ENCODE results near the gene PZP. TPM values are rescaled to one million over a fixed set of nuclear protein-coding genes. Genes with fewer than 3 reads are reported as not detected.

PZP gene
- total and polyA plus RNA-seq, 4 donors, result 0.61 to 4.6 (median 2.2) TPM

GRCh38 chr12:9248435-9248834 is 40.2 kb upstream of the PZP start:
- ATAC-seq (ENCODE audit: insufficient read depth, low FRiP score), result no peak
- H3K4me1 ChIP-seq (ENCODE audit: control insufficient read depth in 5 of 5, insufficient read depth in 5 of 5, low read length in 5 of 5), result peaks cover 0 to 16% (median 0%) of the 10 kb centered on the region in 5 donors
- no peak overlapping the region for H3K27ac ChIP-seq (ENCODE audit: low read depth in 1 of 2, low read length in 1 of 2)
- TF ChIP-seq, protein P1, sequence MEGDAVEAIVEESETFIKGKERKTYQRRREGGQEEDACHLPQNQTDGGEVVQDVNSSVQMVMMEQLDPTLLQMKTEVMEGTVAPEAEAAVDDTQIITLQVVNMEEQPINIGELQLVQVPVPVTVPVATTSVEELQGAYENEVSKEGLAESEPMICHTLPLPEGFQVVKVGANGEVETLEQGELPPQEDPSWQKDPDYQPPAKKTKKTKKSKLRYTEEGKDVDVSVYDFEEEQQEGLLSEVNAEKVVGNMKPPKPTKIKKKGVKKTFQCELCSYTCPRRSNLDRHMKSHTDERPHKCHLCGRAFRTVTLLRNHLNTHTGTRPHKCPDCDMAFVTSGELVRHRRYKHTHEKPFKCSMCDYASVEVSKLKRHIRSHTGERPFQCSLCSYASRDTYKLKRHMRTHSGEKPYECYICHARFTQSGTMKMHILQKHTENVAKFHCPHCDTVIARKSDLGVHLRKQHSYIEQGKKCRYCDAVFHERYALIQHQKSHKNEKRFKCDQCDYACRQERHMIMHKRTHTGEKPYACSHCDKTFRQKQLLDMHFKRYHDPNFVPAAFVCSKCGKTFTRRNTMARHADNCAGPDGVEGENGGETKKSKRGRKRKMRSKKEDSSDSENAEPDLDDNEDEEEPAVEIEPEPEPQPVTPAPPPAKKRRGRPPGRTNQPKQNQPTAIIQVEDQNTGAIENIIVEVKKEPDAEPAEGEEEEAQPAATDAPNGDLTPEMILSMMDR (IDR thresholded peaks at IDR 0.05; ENCODE audit: control extremely low read depth, extremely low read depth), result no peak
- DNase-seq, result no peak
- H3K9me3 ChIP-seq (ENCODE audit: control insufficient read depth in 4 of 4, insufficient read depth in 3 of 4, low read length in 3 of 4), result no peaks in the 10 kb centered on the region
- H3K9ac ChIP-seq (ENCODE audit: insufficient read depth in 1 of 2, low read length in 2 of 2), result no peak overlapping the region
- H3K4me3 ChIP-seq, result no peak overlapping the region
- H3K27me3 ChIP-seq (ENCODE audit: control insufficient read depth in 3 of 3, insufficient read depth in 3 of 3, low read length in 2 of 3), result no peaks in the 10 kb centered on the region
- WGBS, 2 donors, result 56 to 89% methylated on average over 3 of the region's 3 CpGs
- no peaks in the 10 kb centered on the region for H3K36me3 ChIP-seq (ENCODE audit: control insufficient read depth in 4 of 4, insufficient read depth in 4 of 4, low read length in 4 of 4)

GRCh38 chr12:9244894-9245293 is 36.7 kb upstream of the PZP start:
- Histone ChIP-seq H3K36me3 (ENCODE audit: control insufficient read depth in 4 of 4, insufficient read depth in 4 of 4, low read length in 4 of 4) (peaks cover 0 to 8% (median 3%) of the 10 kb centered on the region in 4 donors), H3K27ac (ENCODE audit: low read depth in 1 of 2, low read length in 1 of 2) (peak overlapping the region in 1 of 2 donors; percentile 30), H3K27me3 (ENCODE audit: control insufficient read depth in 3 of 3, insufficient read depth in 3 of 3, low read length in 2 of 3) (no peaks in the 10 kb centered on the region), H3K9ac (ENCODE audit: insufficient read depth in 1 of 2, low read length in 2 of 2) (no peak overlapping the region), H3K4me3 (no peak overlapping the region), H3K9me3 (ENCODE audit: control insufficient read depth in 4 of 4, insufficient read depth in 3 of 4, low read length in 3 of 4) (no peaks in the 10 kb centered on the region), H3K4me1 (ENCODE audit: control insufficient read depth in 5 of 5, insufficient read depth in 5 of 5, low read length in 5 of 5) (peaks cover 0 to 16% (median 0%) of the 10 kb centered on the region in 5 donors)
- ATAC-seq (ENCODE audit: insufficient read depth, low FRiP score) (no peak), DNase-seq (no peak)
- TF ChIP-seq, protein P1 (IDR thresholded peaks at IDR 0.05; ENCODE audit: control extremely low read depth, extremely low read depth), result no peak
- 65 to 76% methylated on average over 6 of the region's 6 CpGs for WGBS, 2 donors

DNA sequence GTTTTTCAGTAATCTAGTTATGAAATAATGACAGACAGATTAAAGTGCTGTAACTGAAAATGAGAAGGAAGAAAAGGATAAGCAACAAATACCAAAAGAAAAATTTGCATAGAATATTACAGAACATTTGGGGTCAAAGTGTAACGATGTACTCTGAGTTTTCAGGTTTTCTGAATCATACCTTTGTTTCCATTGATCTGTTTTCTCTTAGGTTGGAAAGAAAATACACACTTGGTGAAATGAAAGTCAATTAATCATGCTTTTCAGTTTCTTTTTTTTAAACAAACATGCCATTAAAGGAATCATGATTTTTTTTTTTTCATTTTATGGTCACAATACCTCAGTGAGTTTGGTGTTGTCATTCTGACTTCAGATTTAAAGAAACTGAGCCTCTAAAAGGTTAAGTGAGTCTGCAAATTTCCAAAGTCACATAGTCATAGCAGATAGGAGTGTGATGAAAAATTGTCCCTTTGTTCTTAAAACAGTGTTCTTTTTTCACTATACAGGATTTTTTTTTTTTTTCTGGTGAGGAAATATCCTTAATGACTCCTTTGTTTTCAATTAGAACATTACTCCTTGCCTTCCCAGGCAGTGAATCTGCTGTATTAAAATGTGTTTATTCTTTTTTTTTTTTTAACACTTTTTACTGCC is 35.9 kb upstream of the PZP start:
- ATAC-seq (ENCODE audit: insufficient read depth, low FRiP score), result no peak
- Histone ChIP-seq H3K4me1 (ENCODE audit: control insufficient read depth in 5 of 5, insufficient read depth in 5 of 5, low read length in 5 of 5) (peaks cover 0 to 16% (median 0%) of the 10 kb centered on the region in 5 donors), H3K9ac (ENCODE audit: insufficient read depth in 1 of 2, low read length in 2 of 2) (no peak overlapping the region), H3K27ac (ENCODE audit: low read depth in 1 of 2, low read length in 1 of 2) (no peak overlapping the region), H3K9me3 (ENCODE audit: control insufficient read depth in 4 of 4, insufficient read depth in 3 of 4, low read length in 3 of 4) (no peaks in the 10 kb centered on the region), H3K4me3 (no peak overlapping the region), H3K36me3 (ENCODE audit: control insufficient read depth in 4 of 4, insufficient read depth in 4 of 4, low read length in 4 of 4) (peaks cover 0 to 8% (median 3%) of the 10 kb centered on the region in 4 donors), H3K27me3 (ENCODE audit: control insufficient read depth in 3 of 3, insufficient read depth in 3 of 3, low read length in 2 of 3) (no peaks in the 10 kb centered on the region)
- TF ChIP-seq, protein P1 (IDR thresholded peaks at IDR 0.05; ENCODE audit: control extremely low read depth, extremely low read depth), result no peak
- DNase-seq, result no peak
- 68 to 75% methylated on average over 1 of the region's 1 CpG for WGBS, 2 donors
